Left lung (tissue), 10 donors: ENCODE data around the gene MYO5A. TPM values are rescaled to one million over a fixed set of nuclear protein-coding genes. Genes with fewer than 3 reads are reported as not detected.

ENCODE experiments used
- ATAC-seq: fragments of 200-7000 bp; cut with Tn5 transposase; one replicate; pipeline ENCODE4 v1.9.1; 2020; ENCODE audit warnings: moderate library complexity
- DNase-seq, 4 donors: peaks; one replicate each; pipeline ENCODE4 v3.0.0-alpha.2; 2013 to 2020
- H3K27ac ChIP-seq, 2 donors: fragments of 200-600 bp; sonication (generic) in 1 of 2; one replicate each; pipeline versions ENCODE4 v1.5.0 to v1.8.0; 2020 to 2021
- H3K27me3 ChIP-seq, 2 donors: fragments of 200-600 bp; sonication (generic) in 1 of 2; one replicate each; pipeline versions ENCODE4 v1.5.0 to v1.8.0; 2020 to 2021
- H3K36me3 ChIP-seq, 2 donors: fragments of 200-600 bp; sonication (generic) in 1 of 2; one replicate each; pipeline versions ENCODE4 v1.5.0 to v1.8.0; 2020 to 2021
- H3K4me1 ChIP-seq, 2 donors: fragments of 200-600 bp; one replicate each; pipeline ENCODE4 v1.8.0; 2021
- H3K4me3 ChIP-seq, 2 donors: fragments of 200-600 bp; sonication (generic) in 1 of 2; one replicate each; pipeline versions ENCODE4 v1.5.0 to v1.8.0; 2020 to 2021; ENCODE audit warnings: mild to moderate bottlenecking in 1 of 2
- H3K9me3 ChIP-seq, 2 donors: fragments of 200-600 bp; sonication (generic) in 1 of 2; one replicate each; pipeline versions ENCODE4 v1.5.0 to v1.8.0; 2020 to 2021
- CTCF ChIP-seq, 2 donors: fragments of 200-600 bp; sonication (generic) in 1 of 2; IDR thresholded peaks; one replicate each; pipeline versions ENCODE4 v1.5.0 to v1.8.0; 2021; ENCODE audit warnings: antibody characterized with exemption in 2 of 2
- intact Hi-C, 2 donors: fragments of 100-400 bp; cut with DNase I; formaldehyde crosslinking; loops; one replicate each; pipeline versions ENCODE4 v1.11.2 to v1.14.2; 2022
- polyA plus RNA-seq, 6 donors: library from polyadenylated mRNA; unstranded; fragments of 120-200 nt; gene quantifications; one replicate each; pipeline ENCODE4 v1.2.1, GENCODE V29; 2013; ENCODE audit not compliant: insufficient read length in 6 of 6
- total RNA-seq, 2 donors: library from RNA; stranded (reverse); fragmentation: NEBNext Ultra II Directional; extraction: Animal tissue kit (Norgen Biotek cat#: 25700); gene quantifications; one replicate each; pipeline ENCODE4 v1.2.1, GENCODE V29; 2021
- donor health status: DM: no; HTN: yes; CAD: no.
- donor health status: DM: no; HTN: no; CAD: no.

MYO5A gene
- total and polyA plus RNA-seq, 8 donors: 21.8 to 46.3 (median 34.3) TPM

GRCh38 chr15:52294881-52295420 lies 233.7 kb downstream of the MYO5A start:
- intact Hi-C loops: no loop called here
- Histone ChIP-seq H3K36me3 (no peaks in the 10 kb centered on the region), H3K4me3 (peak overlapping the region; percentile 41 to 49), H3K27me3 (peaks cover 14 to 36% of the 10 kb centered on the region in 2 donors), H3K9me3 (no peaks in the 10 kb centered on the region), H3K27ac (peak overlapping the region; percentile 81 to 86), H3K4me1 (peaks cover 0 to 26% of the 10 kb centered on the region in 2 donors)
- ATAC-seq: peak; percentile 20
- TF ChIP-seq CTCF (IDR thresholded peaks at IDR 0.05): no peak
- no peak for DNase-seq

DNA sequence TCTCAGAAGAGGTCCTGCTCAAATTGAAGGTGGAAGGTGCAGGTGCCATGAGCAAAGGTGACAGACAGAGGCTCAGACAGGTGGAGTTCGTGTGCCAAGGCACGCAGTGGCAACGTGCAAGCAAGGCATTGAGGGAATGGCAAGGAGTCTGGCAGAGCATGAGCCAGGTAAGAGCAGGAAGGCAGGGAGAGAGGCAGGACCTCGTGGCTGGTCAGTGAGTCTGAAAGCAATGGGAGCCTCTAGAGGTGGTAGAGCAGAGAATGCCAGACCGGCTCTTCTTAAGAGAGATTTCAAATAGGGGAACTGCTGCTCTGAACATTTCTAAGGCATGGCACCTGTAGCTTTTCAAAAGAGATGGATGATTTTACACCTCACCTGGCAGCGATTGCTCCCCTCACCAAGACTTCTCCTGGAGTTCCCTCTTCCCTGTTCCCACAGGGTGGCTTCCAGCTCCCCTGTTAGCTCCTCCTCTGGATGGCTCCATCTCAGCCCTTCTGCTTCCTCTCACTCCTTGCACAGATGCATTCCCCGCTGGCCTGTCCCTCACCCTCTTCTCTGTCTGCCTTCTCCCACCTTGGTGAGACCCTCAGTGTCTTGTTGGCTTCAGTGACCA lies 235.8 kb downstream of the MYO5A start:
- Histone ChIP-seq H3K4me3 (peak overlapping the region in 1 of 2 donors; percentile 49), H3K27ac (peak overlapping the region in 1 of 2 donors; percentile 86), H3K27me3 (peaks cover 14 to 36% of the 10 kb centered on the region in 2 donors), H3K9me3 (no peaks in the 10 kb centered on the region), H3K36me3 (no peaks in the 10 kb centered on the region), H3K4me1 (peaks cover 0 to 26% of the 10 kb centered on the region in 2 donors)
- DNase-seq (no peak), ATAC-seq (peak; percentile 4)
- no peak for TF ChIP-seq CTCF (IDR thresholded peaks at IDR 0.05)
- intact Hi-C loops: no loop called here

GRCh38 chr15:52291204-52291603 lies 237.5 kb downstream of the MYO5A start:
- no peak for TF ChIP-seq CTCF (IDR thresholded peaks at IDR 0.05)
- no peaks in the 10 kb centered on the region for H3K9me3 ChIP-seq
- DNase-seq (no peak), ATAC-seq (no peak)
- intact Hi-C loops: no loop called here
- H3K27ac ChIP-seq: no peak overlapping the region
- H3K4me1 ChIP-seq: peaks cover 0 to 26% of the 10 kb centered on the region in 2 donors
- H3K4me3 ChIP-seq: no peak overlapping the region
- peaks cover 14 to 34% of the 10 kb centered on the region in 2 donors for H3K27me3 ChIP-seq
- no peaks in the 10 kb centered on the region for H3K36me3 ChIP-seq

DNA sequence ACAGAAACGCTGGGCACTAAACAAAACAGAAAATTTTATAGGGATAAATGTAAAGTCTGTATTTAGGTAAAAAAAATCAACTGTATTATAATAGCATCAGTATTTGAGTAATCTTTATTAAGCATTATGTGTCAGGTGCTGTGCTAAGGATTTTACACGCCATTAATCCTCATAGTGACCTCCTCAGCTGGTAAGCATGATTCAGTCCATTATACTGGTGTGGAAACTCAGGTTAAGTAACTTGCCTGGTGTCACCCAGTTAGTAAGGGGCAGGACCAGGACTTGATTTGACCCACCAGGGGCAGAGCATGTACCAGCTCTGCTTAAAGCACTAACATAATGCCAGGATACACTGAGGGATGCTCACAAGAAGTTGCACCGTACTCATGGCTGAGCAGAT lies 237.9 kb downstream of the MYO5A start:
- Histone ChIP-seq H3K27ac (peak overlapping the region in 1 of 2 donors; percentile 88), H3K27me3 (peaks cover 12 to 30% of the 10 kb centered on the region in 2 donors), H3K9me3 (no peaks in the 10 kb centered on the region), H3K4me3 (no peak overlapping the region), H3K4me1 (peaks cover 0 to 22% of the 10 kb centered on the region in 2 donors), H3K36me3 (no peaks in the 10 kb centered on the region)
- DNase-seq (no peak), ATAC-seq (no peak)
- no peak for TF ChIP-seq CTCF (IDR thresholded peaks at IDR 0.05)
- intact Hi-C loops: no loop called here

DNA sequence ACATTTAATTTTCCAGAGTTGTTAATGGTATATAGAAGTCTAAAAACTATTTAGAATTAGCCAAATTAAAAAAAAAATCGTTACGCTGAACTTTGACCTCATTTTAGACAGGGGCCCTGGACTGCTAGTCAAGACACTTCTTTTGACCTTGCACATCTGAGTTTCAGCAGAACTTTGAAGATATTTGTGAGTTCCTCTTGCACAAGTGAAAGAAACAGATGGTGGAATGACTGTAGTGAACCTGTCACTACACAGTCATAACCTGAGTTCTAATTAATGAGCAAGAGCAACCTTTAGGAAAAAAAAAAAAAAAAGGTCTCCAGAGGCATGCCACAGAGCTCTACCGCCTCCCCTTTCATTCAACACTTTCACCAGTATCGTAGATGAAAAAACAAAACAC lies 238.4 kb downstream of the MYO5A start:
- intact Hi-C loops: no loop called here
- ATAC-seq (no peak), DNase-seq (no peak)
- Histone ChIP-seq H3K36me3 (no peaks in the 10 kb centered on the region), H3K27ac (peak overlapping the region in 1 of 2 donors; percentile 88), H3K9me3 (no peaks in the 10 kb centered on the region), H3K4me1 (peaks cover 0 to 18% of the 10 kb centered on the region in 2 donors), H3K4me3 (no peak overlapping the region), H3K27me3 (peaks cover 7 to 25% of the 10 kb centered on the region in 2 donors)
- no peak for TF ChIP-seq CTCF (IDR thresholded peaks at IDR 0.05)
